H9 (cell line): ENCODE measurements around the gene DGKG. TPM values are rescaled to one million over a fixed set of nuclear protein-coding genes. Genes with fewer than 3 reads are reported as not detected.

Experiments used
- DNase-seq: peaks from one replicate; pipeline ENCODE4 v3.0.0-alpha.2; 2017
- H2AFZ ChIP-seq: one replicate; pipeline ENCODE4 v1.6.1; 2013; ENCODE audit warnings: mild to moderate bottlenecking, low read length, control low read depth, moderate library complexity
- H2AK5ac ChIP-seq: 2 replicates; pipeline ENCODE4 v1.6.1; 2013; ENCODE audit warnings: low read length, control low read depth, mixed read lengths; ENCODE audit not compliant: insufficient read length
- H2BK120ac ChIP-seq: one replicate; pipeline ENCODE4 v1.6.1; 2013; ENCODE audit warnings: low read depth, mild to moderate bottlenecking, low read length, control low read depth, inconsistent platforms; ENCODE audit not compliant: poor library complexity, severe bottlenecking
- H2BK12ac ChIP-seq: 2 replicates; pipeline ENCODE4 v1.6.1; 2013; ENCODE audit warnings: low read length, control low read depth, mixed read lengths, low read depth; ENCODE audit not compliant: insufficient read length
- H2BK15ac ChIP-seq: 2 replicates; pipeline ENCODE4 v1.6.1; 2013; ENCODE audit warnings: low read depth, low read length, control low read depth
- H2BK20ac ChIP-seq: one replicate; pipeline ENCODE4 v1.6.1; 2013; ENCODE audit warnings: low read depth, mild to moderate bottlenecking, low read length, control low read depth, inconsistent platforms; ENCODE audit not compliant: poor library complexity, severe bottlenecking
- H2BK5ac ChIP-seq: 2 replicates; pipeline ENCODE4 v1.6.1; 2013; ENCODE audit warnings: low read length, control low read depth, mixed read lengths; ENCODE audit not compliant: insufficient read length
- H3K14ac ChIP-seq: 2 replicates; pipeline ENCODE4 v1.6.1; 2013; ENCODE audit warnings: low read length, control low read depth; ENCODE audit not compliant: insufficient read depth
- H3K18ac ChIP-seq: 2 replicates; pipeline ENCODE4 v1.6.1; 2013; ENCODE audit warnings: low read depth, mild to moderate bottlenecking, mixed read lengths, low read length, control low read depth; ENCODE audit not compliant: insufficient read length
- H3K23ac ChIP-seq: 2 replicates; pipeline ENCODE4 v1.6.1; 2013; ENCODE audit warnings: low read length, control low read depth, mixed read lengths, low read depth; ENCODE audit not compliant: insufficient read length
- H3K23me2 ChIP-seq: 2 replicates; pipeline ENCODE4 v1.6.1; 2013; ENCODE audit warnings: low read depth, mild to moderate bottlenecking, mixed read lengths, low read length, control low read depth; ENCODE audit not compliant: insufficient read length, poor library complexity, severe bottlenecking
- H3K27ac ChIP-seq: 2 replicates; pipeline ENCODE4 v1.5.1; 2013; ENCODE audit warnings: low read length, control low read depth, mixed read lengths, low read depth; ENCODE audit not compliant: insufficient read length
- H3K27me3 ChIP-seq: 2 replicates; pipeline ENCODE4 v1.6.1; 2013; ENCODE audit warnings: low read length, control low read depth, inconsistent platforms; ENCODE audit not compliant: insufficient read depth
- H3K4ac ChIP-seq: 2 replicates; pipeline ENCODE4 v1.6.1; 2013; ENCODE audit warnings: low read depth, mild to moderate bottlenecking, control low read depth, inconsistent platforms, low read length, moderate library complexity
- H3K4me1 ChIP-seq: 2 replicates; pipeline ENCODE4 v1.6.1; 2013; ENCODE audit warnings: low read length, control low read depth, inconsistent platforms; ENCODE audit not compliant: insufficient read depth
- H3K4me2 ChIP-seq: 2 replicates; pipeline ENCODE4 v1.6.1; 2013; ENCODE audit warnings: low read length, control low read depth, mixed read lengths; ENCODE audit not compliant: insufficient read length, insufficient read depth
- H3K56ac ChIP-seq: 2 replicates; pipeline ENCODE4 v1.6.1; 2013; ENCODE audit warnings: low read depth, mild to moderate bottlenecking, mixed read lengths, low read length, control low read depth; ENCODE audit not compliant: insufficient read length
- H3K79me1 ChIP-seq: 2 replicates; pipeline ENCODE4 v1.6.1; 2013; ENCODE audit warnings: low read depth, mild to moderate bottlenecking, moderate library complexity, low read length, control low read depth, inconsistent platforms; ENCODE audit not compliant: insufficient read depth, poor library complexity, severe bottlenecking
- H3K79me2 ChIP-seq: 2 replicates; pipeline ENCODE4 v1.6.1; 2013; ENCODE audit warnings: low read length, control low read depth, inconsistent platforms; ENCODE audit not compliant: insufficient read depth
- H3K9ac ChIP-seq: 2 replicates; pipeline ENCODE4 v1.6.1; 2013; ENCODE audit warnings: low read length, control low read depth, mixed read lengths; ENCODE audit not compliant: insufficient read length; ENCODE audit errors: extremely low read depth
- H3K9me3 ChIP-seq: one replicate; pipeline ENCODE4 v1.6.1; 2013; ENCODE audit warnings: low read depth, low read length, inconsistent platforms; ENCODE audit not compliant: control insufficient read depth
- H3T11ph ChIP-seq: one replicate; pipeline ENCODE4 v1.6.1; 2013; ENCODE audit warnings: mild to moderate bottlenecking, low read length, control low read depth, inconsistent platforms
- H4K20me1 ChIP-seq: one replicate; pipeline ENCODE4 v1.6.1; 2013; ENCODE audit not compliant: control insufficient read depth, insufficient read length, insufficient read depth
- H4K5ac ChIP-seq: 2 replicates; pipeline ENCODE4 v1.6.1; 2013; ENCODE audit warnings: low read depth, mild to moderate bottlenecking, mixed read lengths, low read length, control low read depth; ENCODE audit not compliant: insufficient read length
- H4K8ac ChIP-seq: replicated peaks from 2 replicates; pipeline ENCODE4 v1.6.1; 2013; ENCODE audit warnings: low read length, control low read depth, mixed read lengths, low read depth; ENCODE audit not compliant: insufficient read length
- H4K91ac ChIP-seq: 2 replicates; pipeline ENCODE4 v1.6.1; 2013; ENCODE audit warnings: low read depth, mild to moderate bottlenecking, moderate library complexity, mixed read lengths, low read length, control low read depth; ENCODE audit not compliant: insufficient read length
- H3K27ac Mint-ChIP-seq, 3 experiments: 2 replicates in 2 of 3; 3 replicates in 1 of 3; pipeline ENCODE4 v1.8.0; 2020 to 2021; ENCODE audit warnings: mixed read lengths in 3 of 3, mild to moderate bottlenecking in 1 of 3, moderate library complexity in 1 of 3
- H3K27me3 Mint-ChIP-seq: 2 replicates; pipeline ENCODE4 v1.8.0; 2021; ENCODE audit warnings: low read depth, mild to moderate bottlenecking, moderate library complexity, mixed read lengths
- H3K36me3 Mint-ChIP-seq, 3 experiments: 2 replicates in 2 of 3; 3 replicates in 1 of 3; pipeline ENCODE4 v1.8.0; 2020 to 2021; ENCODE audit warnings: low read depth in 3 of 3, mixed read lengths in 3 of 3; ENCODE audit not compliant: insufficient read depth in 1 of 3
- H3K4me1 Mint-ChIP-seq, 2 experiments: 2 replicates each; pipeline ENCODE4 v1.8.0; 2020; ENCODE audit warnings: mixed read lengths in 2 of 2
- H3K4me3 Mint-ChIP-seq, 2 experiments: 2 replicates in 1 of 2; 3 replicates in 1 of 2; pipeline ENCODE4 v1.8.0; 2020 to 2021; ENCODE audit warnings: mild to moderate bottlenecking in 2 of 2, mixed read lengths in 2 of 2, moderate library complexity in 1 of 2
- H3K9me3 Mint-ChIP-seq, 2 experiments: 2 replicates in 1 of 2; 3 replicates in 1 of 2; pipeline ENCODE4 v1.8.0; 2020; ENCODE audit warnings: mild to moderate bottlenecking in 2 of 2, mixed read lengths in 2 of 2, moderate library complexity in 1 of 2
- CTCF ChIP-seq: fragments of 200-600 bp; sonication (generic); conservative IDR thresholded peaks from 3 replicates; pipeline ENCODE4 v1.8.0; 2021; ENCODE audit warnings: antibody characterized with exemption, mild to moderate bottlenecking
- WGBS: extraction: QIAGEN DNeasy Blood & Tissue Kit; methylation state at CpG from one replicate; pipeline ENCODE4 v1.1.7; 2013; ENCODE audit warnings: missing lambda C conversion rate, low lambda C conversion rate, mixed read lengths; ENCODE audit not compliant: insufficient read length; ENCODE audit errors: extremely low coverage; 5-methylcytosine and 5-hydroxymethylcytosine counted together
- total RNA-seq: library from RNA; stranded (reverse); gene quantifications from 2 replicates; pipeline ENCODE4 v1.2.1, GENCODE V29; 2021

The DGKG gene
- total RNA-seq, 1 experiment from 2014 or later: not detected

GRCh38 chr3:186165331-186165730 lies 196.7 kb downstream of the DGKG start:
- Mint-ChIP-seq H3K27ac (no peak overlapping the region), H3K36me3 (no peaks in the 10 kb centered on the region), H3K4me3 (no peak overlapping the region), H3K9me3 (no peaks in the 10 kb centered on the region), H3K4me1 (no peaks in the 10 kb centered on the region), H3K27me3 (peaks cover 71% of the 10 kb centered on the region)
- no peak overlapping the region for H4K91ac ChIP-seq
- no peak overlapping the region for H2BK12ac ChIP-seq
- no peak overlapping the region for H2BK15ac ChIP-seq
- H3K4ac ChIP-seq: no peak overlapping the region
- H2BK5ac ChIP-seq: no peak overlapping the region
- H3K18ac ChIP-seq: no peak overlapping the region
- no peaks in the 10 kb centered on the region; the same call in 1 of the 2 replicates for H3K4me1 ChIP-seq
- no peak overlapping the region for H2AK5ac ChIP-seq
- no peak overlapping the region for H3K27ac ChIP-seq
- no peak overlapping the region for H4K5ac ChIP-seq
- no peak overlapping the region for H2BK20ac ChIP-seq
- H3K23me2 ChIP-seq: no peaks in the 10 kb centered on the region
- H4K8ac ChIP-seq: no peak overlapping the region
- WGBS: no CpG with 5 or more reads among the region's 1 CpG
- H3K56ac ChIP-seq: no peak overlapping the region
- no peaks in the 10 kb centered on the region for H3K79me1 ChIP-seq
- H3K27me3 ChIP-seq: no peaks in the 10 kb centered on the region
- no peak overlapping the region for H2AFZ ChIP-seq
- no peak overlapping the region for H3K4me2 ChIP-seq
- no peak overlapping the region for H3K9ac ChIP-seq
- no peak for DNase-seq
- H3K23ac ChIP-seq: no peak overlapping the region
- H4K20me1 ChIP-seq: no peaks in the 10 kb centered on the region
- H3T11ph ChIP-seq: no peak overlapping the region
- H2BK120ac ChIP-seq: no peak overlapping the region
- no peaks in the 10 kb centered on the region for H3K79me2 ChIP-seq
- no peak overlapping the region for H3K14ac ChIP-seq
- no peaks in the 10 kb centered on the region for H3K9me3 ChIP-seq
- no peak for TF ChIP-seq CTCF
